KMS-11 (cell line): ENCODE results near the gene MDH1B.

Source experiments
- H2AFZ ChIP-seq: fragments of 200-600 bp; sonication (generic); 2 replicates; pipeline ENCODE4 v1.6.1; 2016; ENCODE audit warnings: antibody characterized with exemption, mixed run types, low read depth
- H3K27ac ChIP-seq: fragments of 200-600 bp; sonication (generic); 2 replicates; pipeline ENCODE4 v1.6.1; 2016; ENCODE audit warnings: mild to moderate bottlenecking, mixed run types
- H3K27me3 ChIP-seq: fragments of 200-600 bp; sonication (generic); 2 replicates; pipeline ENCODE4 v1.6.1; 2017; ENCODE audit warnings: mild to moderate bottlenecking, low read depth, mixed run types, moderate library complexity; ENCODE audit not compliant: insufficient read depth
- H3K36me3 ChIP-seq: fragments of 200-600 bp; sonication (generic); 2 replicates; pipeline ENCODE4 v1.6.1; 2017; ENCODE audit warnings: mild to moderate bottlenecking, mixed run types; ENCODE audit not compliant: insufficient read depth
- H3K4me1 ChIP-seq: fragments of 200-600 bp; sonication (generic); 2 replicates; pipeline ENCODE4 v1.6.1; 2016; ENCODE audit warnings: mild to moderate bottlenecking, low read depth, mixed run types; ENCODE audit not compliant: poor library complexity, severe bottlenecking
- H3K4me2 ChIP-seq: fragments of 200-600 bp; sonication (generic); 2 replicates; pipeline ENCODE4 v1.7.0; 2016; ENCODE audit warnings: mild to moderate bottlenecking, mixed run types
- H3K4me3 ChIP-seq: fragments of 200-600 bp; sonication (generic); IDR thresholded peaks from 2 replicates; pipeline ENCODE4 v1.6.1; 2017; ENCODE audit warnings: low read depth, low read length, mixed read lengths; ENCODE audit not compliant: insufficient read depth
- H3K79me2 ChIP-seq: fragments of 200-600 bp; sonication (generic); 2 replicates; pipeline ENCODE4 v1.6.1; 2016; ENCODE audit warnings: low read depth, mixed run types; ENCODE audit not compliant: insufficient read depth
- H3K9ac ChIP-seq: fragments of 200-600 bp; sonication (generic); 2 replicates; pipeline ENCODE4 v1.6.1; 2016; ENCODE audit warnings: mild to moderate bottlenecking, mixed run types
- H4K20me1 ChIP-seq: fragments of 200-600 bp; sonication (generic); 2 replicates; pipeline ENCODE4 v1.6.1; 2016; ENCODE audit warnings: mild to moderate bottlenecking, mixed run types; ENCODE audit not compliant: insufficient read depth
- TF ChIP-seq, protein P1 (sequence below): fragments of 200-600 bp; sonication (generic); conservative IDR thresholded peaks from 2 replicates; pipeline ENCODE4 v1.6.1; 2017; ENCODE audit warnings: low read depth, mild to moderate bottlenecking, antibody characterized with exemption, low read length, moderate library complexity, mixed read lengths

Gene MDH1B

DNA sequence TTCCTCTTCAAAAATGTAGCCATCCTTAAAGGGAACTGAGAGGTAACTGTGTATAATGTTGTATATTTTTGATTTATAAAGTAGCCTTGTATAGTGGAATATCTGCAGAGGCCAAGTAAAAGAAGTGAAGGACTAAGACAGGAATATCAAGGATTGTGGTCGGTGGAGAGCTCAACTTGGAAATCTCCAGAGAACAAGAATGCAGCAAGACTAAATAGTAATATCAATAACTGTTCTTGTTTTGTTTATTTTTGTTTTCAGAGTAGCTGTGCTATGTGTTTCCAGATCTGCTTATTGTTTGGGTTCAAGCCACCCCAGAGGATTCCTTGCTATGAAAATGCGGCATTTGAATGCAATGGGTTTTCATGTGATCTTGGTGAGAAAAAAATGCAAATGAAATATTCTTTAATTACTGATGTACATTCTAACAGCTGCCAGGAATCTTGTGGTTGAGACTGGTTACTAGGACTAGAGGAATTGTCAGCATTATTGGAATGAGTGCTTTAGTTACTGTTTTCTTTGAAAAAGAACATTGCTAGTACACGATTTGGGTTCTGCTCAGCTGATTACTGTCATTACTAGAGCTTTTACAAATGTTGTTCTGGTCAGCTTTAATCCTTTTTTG lies 25.3 kb upstream of the MDH1B start:
- no peak overlapping the region for H3K9ac ChIP-seq
- H3K4me1 ChIP-seq: no peaks in the 10 kb centered on the region
- no peak overlapping the region for H3K4me3 ChIP-seq
- H3K79me2 ChIP-seq: no peaks in the 10 kb centered on the region
- peaks cover 2% of the 10 kb centered on the region; the same call in 1 of the 2 replicates for H3K36me3 ChIP-seq
- no peaks in the 10 kb centered on the region for H3K27me3 ChIP-seq
- no peak overlapping the region for H2AFZ ChIP-seq
- TF ChIP-seq, protein P1, sequence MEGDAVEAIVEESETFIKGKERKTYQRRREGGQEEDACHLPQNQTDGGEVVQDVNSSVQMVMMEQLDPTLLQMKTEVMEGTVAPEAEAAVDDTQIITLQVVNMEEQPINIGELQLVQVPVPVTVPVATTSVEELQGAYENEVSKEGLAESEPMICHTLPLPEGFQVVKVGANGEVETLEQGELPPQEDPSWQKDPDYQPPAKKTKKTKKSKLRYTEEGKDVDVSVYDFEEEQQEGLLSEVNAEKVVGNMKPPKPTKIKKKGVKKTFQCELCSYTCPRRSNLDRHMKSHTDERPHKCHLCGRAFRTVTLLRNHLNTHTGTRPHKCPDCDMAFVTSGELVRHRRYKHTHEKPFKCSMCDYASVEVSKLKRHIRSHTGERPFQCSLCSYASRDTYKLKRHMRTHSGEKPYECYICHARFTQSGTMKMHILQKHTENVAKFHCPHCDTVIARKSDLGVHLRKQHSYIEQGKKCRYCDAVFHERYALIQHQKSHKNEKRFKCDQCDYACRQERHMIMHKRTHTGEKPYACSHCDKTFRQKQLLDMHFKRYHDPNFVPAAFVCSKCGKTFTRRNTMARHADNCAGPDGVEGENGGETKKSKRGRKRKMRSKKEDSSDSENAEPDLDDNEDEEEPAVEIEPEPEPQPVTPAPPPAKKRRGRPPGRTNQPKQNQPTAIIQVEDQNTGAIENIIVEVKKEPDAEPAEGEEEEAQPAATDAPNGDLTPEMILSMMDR: no peak
- H4K20me1 ChIP-seq: no peaks in the 10 kb centered on the region
- no peak overlapping the region for H3K27ac ChIP-seq
- no peak overlapping the region for H3K4me2 ChIP-seq

DNA sequence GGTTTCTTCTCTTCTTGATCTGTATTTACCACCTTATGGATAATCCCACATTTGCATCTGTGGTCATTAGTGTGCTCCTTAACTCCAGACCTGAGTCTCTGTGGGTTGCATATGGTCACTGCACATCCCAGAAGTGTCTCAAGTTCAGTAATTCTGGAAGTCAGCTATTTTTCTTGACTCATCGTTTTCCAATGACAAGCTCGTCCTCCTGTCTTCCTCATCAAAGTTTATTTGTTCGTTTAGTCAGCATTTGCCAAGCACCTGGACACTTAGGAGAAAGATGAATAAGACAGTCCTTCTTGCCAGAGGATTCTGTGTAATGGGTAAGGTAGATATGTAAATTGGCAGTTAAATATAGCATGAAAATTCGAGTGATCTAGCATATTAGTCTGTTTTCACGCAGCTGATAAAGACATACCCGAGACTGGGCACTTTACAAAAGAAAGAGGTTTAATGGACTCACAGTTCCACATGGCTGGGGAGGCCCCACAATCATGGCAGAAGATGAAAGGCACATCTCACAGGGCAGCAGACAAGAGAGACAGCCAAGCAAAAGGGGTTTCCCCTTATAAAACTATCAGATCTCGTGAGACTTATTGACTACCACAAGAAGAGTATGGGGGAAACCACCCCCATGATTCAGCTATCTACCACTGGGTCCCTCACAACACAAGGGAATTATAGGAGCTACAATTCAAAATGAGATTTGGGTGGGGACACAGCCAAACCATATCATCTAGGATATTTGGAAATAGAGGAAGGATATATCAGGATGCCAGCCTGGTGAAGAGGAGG lies 19.6 kb upstream of the MDH1B start:
- TF ChIP-seq, protein P1: no peak

DNA sequence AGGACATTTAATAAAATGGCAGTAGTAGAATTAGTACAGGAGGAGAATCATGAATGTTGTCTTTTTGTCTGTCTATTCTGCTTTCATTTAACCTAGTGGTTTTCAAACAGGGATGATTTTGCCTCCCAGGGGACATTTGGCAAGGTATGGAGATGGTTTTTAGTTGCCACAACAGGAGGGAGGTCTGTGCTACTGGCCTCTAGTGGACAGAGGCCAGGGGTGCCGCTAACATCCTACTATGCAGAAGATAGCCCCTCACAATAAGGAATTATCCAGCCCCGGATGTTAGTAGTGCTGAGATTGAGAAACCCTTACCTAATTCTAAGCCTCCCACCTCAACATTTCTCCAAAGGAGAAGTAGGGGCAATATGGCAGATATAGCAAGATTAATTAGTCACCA lies 18.6 kb upstream of the MDH1B start:
- TF ChIP-seq, protein P1: peak; percentile 49
- Histone ChIP-seq H3K27ac (no peak overlapping the region), H3K79me2 (no peaks in the 10 kb centered on the region; the same call in 1 of the 2 replicates), H3K9ac (no peak overlapping the region), H3K4me1 (peaks cover 5% of the 10 kb centered on the region), H4K20me1 (no peaks in the 10 kb centered on the region), H2AFZ (no peak overlapping the region), H3K4me2 (no peak overlapping the region), H3K4me3 (no peak overlapping the region), H3K36me3 (no peaks in the 10 kb centered on the region), H3K27me3 (no peaks in the 10 kb centered on the region)

More for the DNA sequence above, 19.6 kb upstream of the MDH1B start:
- no peaks in the 10 kb centered on the region for H3K36me3 ChIP-seq
- H4K20me1 ChIP-seq: no peaks in the 10 kb centered on the region
- H3K27me3 ChIP-seq: no peaks in the 10 kb centered on the region
- no peak overlapping the region for H3K4me3 ChIP-seq
- H2AFZ ChIP-seq: no peak overlapping the region
- H3K4me2 ChIP-seq: no peak overlapping the region
- no peak overlapping the region for H3K9ac ChIP-seq
- H3K4me1 ChIP-seq: peaks cover 5% of the 10 kb centered on the region
- no peaks in the 10 kb centered on the region; the same call in 1 of the 2 replicates for H3K79me2 ChIP-seq
- no peak overlapping the region for H3K27ac ChIP-seq

DNA sequence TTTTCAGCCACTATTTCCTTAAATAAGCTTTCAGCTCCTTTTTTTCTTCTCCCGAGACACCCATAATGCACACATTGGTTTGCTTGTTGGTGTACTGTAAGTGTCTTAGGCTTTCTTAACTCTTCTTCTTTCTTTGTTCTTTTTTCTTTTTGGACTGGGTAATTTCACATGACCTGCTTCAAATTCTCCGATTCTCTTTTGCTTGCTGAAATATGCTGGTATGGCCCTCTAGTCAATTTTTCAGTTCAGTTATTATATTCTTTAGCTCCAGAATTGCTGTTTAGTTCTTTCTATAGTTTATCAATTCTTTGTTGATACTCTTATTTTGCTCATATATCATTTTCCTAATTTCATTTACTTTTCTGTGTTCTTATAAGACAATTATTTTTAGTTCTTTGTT lies 15.5 kb upstream of the MDH1B start:
- Histone ChIP-seq H3K4me2 (no peak overlapping the region), H2AFZ (no peak overlapping the region), H3K4me3 (no peak overlapping the region), H3K36me3 (0 out of 2 replicates have a peak, but pooled peaks cover 4% of the 10 kb centered on the region), H4K20me1 (no peaks in the 10 kb centered on the region), H3K9ac (no peak overlapping the region), H3K27me3 (no peaks in the 10 kb centered on the region), H3K79me2 (peaks cover 13% of the 10 kb centered on the region), H3K27ac (no peak overlapping the region), H3K4me1 (peaks cover 5% of the 10 kb centered on the region)
- TF ChIP-seq, protein P1: no peak
